IPS DF 6.9 (cell line): ENCODE data around the gene SDK1.

Source experiments
- DNase-seq: peaks from one replicate; pipeline ENCODE4 v3.0.0-alpha.2; 2013; ENCODE audit warnings: low read depth, low spot score
- H3K27ac ChIP-seq: one replicate; pipeline ENCODE4 v1.5.1; 2013; ENCODE audit warnings: low read length, control low read depth
- H3K27me3 ChIP-seq: 2 replicates; pipeline ENCODE4 v1.6.1; 2013; ENCODE audit warnings: mild to moderate bottlenecking, low read length; ENCODE audit not compliant: control insufficient read depth, insufficient read depth
- H3K36me3 ChIP-seq: 2 replicates; pipeline ENCODE4 v1.6.1; 2013; ENCODE audit warnings: low read length; ENCODE audit not compliant: control insufficient read depth, insufficient read depth
- H3K4me1 ChIP-seq: 2 replicates; pipeline ENCODE4 v1.6.1; 2013; ENCODE audit warnings: low read length; ENCODE audit not compliant: control insufficient read depth, insufficient read depth
- H3K4me3 ChIP-seq: 2 replicates; pipeline ENCODE4 v1.5.1; 2013; ENCODE audit warnings: mild to moderate bottlenecking, low read length
- H3K9me3 ChIP-seq: 2 replicates; pipeline ENCODE4 v1.6.1; 2013; ENCODE audit warnings: low read length, inconsistent platforms; ENCODE audit not compliant: control insufficient read depth, insufficient read depth
- WGBS: extraction: QIAGEN DNeasy Blood & Tissue Kit; methylation state at CpG from one replicate; pipeline ENCODE4 v1.1.7; 2013; ENCODE audit warnings: mixed read lengths, missing lambda C conversion rate; ENCODE audit not compliant: insufficient read length, insufficient coverage; 5-methylcytosine and 5-hydroxymethylcytosine counted together

The SDK1 gene

DNA sequence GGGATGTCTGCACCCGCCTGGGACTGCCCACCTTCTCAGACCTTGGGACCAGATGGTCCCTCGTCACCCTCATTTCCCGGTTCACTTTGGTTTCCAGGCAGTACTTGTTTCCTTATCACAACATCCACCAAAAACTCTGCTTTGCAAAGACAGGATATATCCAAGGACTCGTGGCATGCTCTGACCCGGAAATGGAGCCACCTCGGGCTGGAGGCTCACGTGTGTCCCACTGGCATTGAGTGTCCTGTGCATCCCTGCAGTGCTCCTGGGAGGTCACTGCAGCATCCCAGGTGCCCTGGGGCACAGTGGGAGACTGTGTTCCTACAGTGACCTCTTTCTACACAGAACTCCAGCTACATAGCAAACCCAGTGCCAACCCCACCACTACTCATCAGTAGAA, 769.2 kb downstream of the SDK1 start:
- DNase-seq: no peak
- peaks cover 1% of the 10 kb centered on the region for H3K4me1 ChIP-seq
- no peaks in the 10 kb centered on the region for H3K27me3 ChIP-seq
- H3K27ac ChIP-seq: no peak overlapping the region
- WGBS: no CpG with 5 or more reads among the region's 7 CpGs
- no peak overlapping the region for H3K4me3 ChIP-seq
- no peaks in the 10 kb centered on the region for H3K36me3 ChIP-seq
- H3K9me3 ChIP-seq: no peaks in the 10 kb centered on the region

DNA sequence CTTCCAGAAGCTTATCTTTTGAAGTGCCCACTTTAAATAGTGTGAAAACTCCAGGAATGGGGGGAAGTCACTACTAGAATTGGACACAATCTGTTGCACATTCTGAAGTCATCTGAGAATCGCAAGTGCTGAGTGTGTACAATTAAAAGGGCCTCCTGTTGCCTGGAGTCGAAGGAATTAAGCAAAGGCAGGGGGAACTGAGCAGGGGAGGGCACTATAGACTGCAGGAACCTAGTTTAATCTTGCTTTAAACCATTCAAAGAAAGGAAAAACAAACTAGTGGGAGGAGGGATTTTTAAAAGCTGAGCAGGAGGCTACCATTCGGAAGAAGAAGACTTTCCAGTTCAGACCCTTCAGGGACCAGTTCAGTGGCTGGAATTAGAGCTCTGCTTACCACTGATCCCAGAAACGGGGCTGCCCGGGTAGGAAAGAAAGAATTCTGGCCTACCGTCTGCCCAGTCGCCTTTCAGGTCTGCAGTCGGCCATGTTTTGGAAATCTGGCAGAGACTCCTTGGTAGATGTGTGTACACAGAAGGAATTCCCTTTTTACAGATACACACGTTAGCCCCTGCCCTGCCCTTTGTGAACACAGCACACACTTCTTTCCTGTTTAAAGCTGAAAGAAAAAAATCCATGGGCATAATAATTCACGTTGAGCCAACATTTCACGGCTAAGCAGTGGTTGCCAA, 770.5 kb downstream of the SDK1 start:
- H3K27ac ChIP-seq: no peak overlapping the region
- DNase-seq: no peak
- H3K27me3 ChIP-seq: no peaks in the 10 kb centered on the region
- H3K4me1 ChIP-seq: peaks cover 1% of the 10 kb centered on the region
- no CpG with 5 or more reads among the region's 11 CpGs for WGBS
- H3K9me3 ChIP-seq: no peaks in the 10 kb centered on the region
- H3K36me3 ChIP-seq: no peaks in the 10 kb centered on the region
- H3K4me3 ChIP-seq: no peak overlapping the region

DNA sequence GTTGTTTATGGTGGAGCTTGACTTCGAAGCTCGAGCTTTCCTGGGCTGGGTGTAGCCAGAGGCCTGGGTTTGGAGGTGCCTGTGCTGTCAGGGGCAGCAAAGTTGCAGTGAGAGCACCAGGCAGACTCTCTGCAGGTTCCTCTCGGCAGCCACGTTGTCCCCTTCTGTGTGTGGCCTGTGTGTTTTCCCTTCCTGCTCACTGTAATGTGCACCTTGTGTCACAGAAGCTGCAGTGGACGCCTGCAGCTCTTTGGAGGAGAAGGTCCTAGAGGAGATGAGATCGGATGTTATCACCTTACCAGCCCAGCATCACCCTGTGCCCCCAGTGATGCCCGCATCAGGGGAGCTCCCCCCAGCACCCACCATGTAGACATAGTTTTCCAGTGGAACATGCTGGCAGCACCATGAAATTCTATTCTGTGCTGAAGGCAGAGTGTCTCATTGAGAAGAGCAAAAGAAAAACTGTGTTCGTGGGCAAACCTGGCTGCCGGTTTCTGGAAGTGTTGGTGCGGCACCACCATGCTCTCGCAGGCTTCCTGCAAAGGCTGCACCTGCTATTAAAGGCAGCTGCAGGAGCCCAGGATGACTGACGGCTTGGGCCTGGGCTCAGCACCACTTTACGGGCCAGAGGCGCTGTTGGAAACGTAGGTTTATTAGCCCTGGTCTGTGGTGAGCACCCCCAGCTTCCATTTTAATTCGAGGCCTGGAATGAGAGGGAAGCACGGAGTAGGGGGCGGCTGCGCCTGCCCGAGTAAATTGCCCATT, 771.3 kb downstream of the SDK1 start:
- Histone ChIP-seq H3K27me3 (no peaks in the 10 kb centered on the region), H3K27ac (no peak overlapping the region), H3K4me1 (peaks cover 1% of the 10 kb centered on the region), H3K4me3 (no peak overlapping the region), H3K9me3 (no peaks in the 10 kb centered on the region), H3K36me3 (no peaks in the 10 kb centered on the region)
- no peak for DNase-seq
- no CpG with 5 or more reads among the region's 20 CpGs for WGBS

DNA sequence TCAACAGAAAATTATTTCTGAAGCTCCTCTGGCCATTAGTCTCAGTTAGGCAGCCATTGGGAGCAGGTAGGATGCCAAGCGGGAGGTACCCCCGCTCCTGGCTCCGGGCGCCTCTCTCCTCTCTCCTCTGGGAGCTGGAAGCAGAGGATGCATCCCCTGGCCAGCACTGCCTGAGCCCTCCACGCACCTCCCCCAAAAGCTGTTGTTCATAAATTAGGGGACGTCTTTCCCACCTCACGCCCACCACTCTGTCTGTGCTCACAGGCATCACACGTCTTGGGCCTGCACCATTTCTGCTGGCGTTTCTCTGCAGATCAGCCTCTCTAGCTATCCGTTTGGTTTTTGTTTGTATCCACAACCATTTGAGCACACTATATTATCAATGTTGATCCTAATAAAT, 772.0 kb downstream of the SDK1 start:
- WGBS: no CpG with 5 or more reads among the region's 10 CpGs
- Histone ChIP-seq H3K36me3 (no peaks in the 10 kb centered on the region), H3K27me3 (no peaks in the 10 kb centered on the region), H3K9me3 (no peaks in the 10 kb centered on the region), H3K27ac (no peak overlapping the region), H3K4me1 (peaks cover 1% of the 10 kb centered on the region), H3K4me3 (no peak overlapping the region)
- DNase-seq: no peak

DNA sequence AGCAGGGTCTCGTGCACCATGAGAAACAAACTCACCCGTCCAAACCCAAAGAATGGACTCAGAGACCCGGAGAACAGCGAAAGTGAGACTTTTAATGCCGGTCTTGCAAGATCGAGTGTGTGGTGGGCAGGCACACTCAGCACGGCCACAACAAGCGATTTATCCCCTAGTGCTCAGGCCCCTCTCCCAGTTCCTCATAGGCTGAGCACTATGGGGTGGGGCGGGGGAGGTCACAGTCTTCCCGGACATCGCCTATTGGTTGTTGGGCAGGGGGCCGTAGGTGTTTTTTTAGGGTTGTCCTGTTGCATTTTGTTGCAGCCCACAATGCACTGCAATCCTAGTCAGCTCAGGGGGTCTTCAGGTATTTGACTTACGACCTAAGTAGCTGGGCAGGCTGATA, 772.7 kb downstream of the SDK1 start:
- Histone ChIP-seq H3K27me3 (no peaks in the 10 kb centered on the region), H3K27ac (no peak overlapping the region), H3K9me3 (no peaks in the 10 kb centered on the region), H3K36me3 (no peaks in the 10 kb centered on the region), H3K4me3 (no peak overlapping the region), H3K4me1 (peaks cover 1% of the 10 kb centered on the region)
- no peak for DNase-seq
- WGBS: no CpG with 5 or more reads among the region's 13 CpGs

DNA sequence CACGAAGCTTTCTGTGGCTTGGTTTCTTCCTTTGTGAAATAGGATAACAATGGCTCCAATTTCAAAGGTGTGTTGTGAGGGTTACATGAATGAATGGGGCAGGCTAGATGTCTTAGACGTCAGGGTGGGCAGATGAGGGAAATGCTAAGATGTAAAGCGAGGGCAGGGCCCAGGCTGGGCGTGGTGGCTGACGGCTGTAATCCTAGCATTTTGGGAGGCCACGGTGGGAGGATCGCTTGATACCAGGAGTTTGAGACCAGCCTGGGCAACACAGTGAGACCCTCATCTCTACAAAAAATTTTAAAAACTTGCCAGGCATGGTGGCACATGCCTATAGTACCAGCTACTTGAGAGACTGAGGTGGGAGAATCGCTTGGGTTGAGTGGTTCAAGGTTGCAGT, 773.4 kb downstream of the SDK1 start:
- no CpG with 5 or more reads among the region's 8 CpGs for WGBS
- no peaks in the 10 kb centered on the region for H3K36me3 ChIP-seq
- peaks cover 1% of the 10 kb centered on the region for H3K4me1 ChIP-seq
- no peaks in the 10 kb centered on the region for H3K27me3 ChIP-seq
- H3K27ac ChIP-seq: no peak overlapping the region
- H3K4me3 ChIP-seq: no peak overlapping the region
- H3K9me3 ChIP-seq: no peaks in the 10 kb centered on the region
- no peak for DNase-seq

DNA sequence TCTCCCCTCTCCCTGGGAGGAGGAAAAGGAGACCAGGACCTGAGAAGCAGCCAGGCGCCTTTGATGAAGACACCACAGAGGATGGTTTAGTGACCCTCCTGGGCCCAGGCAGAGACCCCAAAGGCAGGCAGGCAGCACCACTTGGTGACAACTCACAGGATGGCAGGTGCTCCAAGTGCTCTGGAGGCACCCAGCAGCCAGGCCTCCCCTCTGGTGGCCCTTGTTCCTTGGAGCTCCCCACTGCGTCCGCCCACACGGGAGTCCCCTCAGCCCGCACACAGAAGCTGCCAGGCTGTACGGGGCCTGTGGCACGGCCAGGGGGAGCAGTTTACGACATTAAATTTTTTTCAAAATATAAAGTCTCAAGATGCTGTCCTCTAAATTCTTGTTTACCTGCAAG, 773.9 kb downstream of the SDK1 start:
- no peak for DNase-seq
- no peaks in the 10 kb centered on the region for H3K36me3 ChIP-seq
- H3K9me3 ChIP-seq: no peaks in the 10 kb centered on the region
- no peaks in the 10 kb centered on the region for H3K27me3 ChIP-seq
- no peak overlapping the region for H3K4me3 ChIP-seq
- no CpG with 5 or more reads among the region's 8 CpGs for WGBS
- peaks cover 1% of the 10 kb centered on the region for H3K4me1 ChIP-seq
- no peak overlapping the region for H3K27ac ChIP-seq

DNA sequence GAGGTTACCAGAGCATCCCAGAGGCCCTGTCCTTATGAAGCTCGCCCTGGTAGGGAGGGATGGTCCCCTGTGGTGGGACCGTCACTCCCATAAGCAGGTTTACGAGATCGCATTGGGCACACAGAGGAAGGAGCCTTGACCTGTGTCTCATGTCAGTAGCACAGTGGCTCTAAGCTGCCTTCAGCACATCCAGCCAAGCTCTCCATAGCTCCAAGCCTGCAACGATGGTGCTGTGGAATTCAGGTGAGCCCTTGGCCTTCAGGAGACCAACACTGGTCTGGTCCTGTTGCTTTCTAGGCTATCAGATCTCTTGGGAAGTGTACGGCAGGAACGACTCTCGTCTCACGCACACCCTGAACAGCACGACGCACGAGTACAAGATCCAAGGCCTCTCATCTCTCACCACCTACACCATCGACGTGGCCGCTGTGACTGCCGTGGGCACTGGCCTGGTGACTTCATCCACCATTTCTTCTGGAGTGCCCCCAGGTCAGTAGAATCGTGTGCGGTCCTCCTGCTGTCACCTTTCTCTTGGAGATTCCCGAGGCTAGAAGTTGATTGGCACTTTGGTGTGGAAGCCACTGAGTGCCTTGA, 775.7 kb downstream of the SDK1 start:
- Histone ChIP-seq H3K36me3 (no peaks in the 10 kb centered on the region), H3K4me3 (no peak overlapping the region), H3K27ac (no peak overlapping the region), H3K27me3 (no peaks in the 10 kb centered on the region), H3K9me3 (no peaks in the 10 kb centered on the region), H3K4me1 (peaks cover 2% of the 10 kb centered on the region)
- DNase-seq: no peak
- WGBS: no CpG with 5 or more reads among the region's 19 CpGs

DNA sequence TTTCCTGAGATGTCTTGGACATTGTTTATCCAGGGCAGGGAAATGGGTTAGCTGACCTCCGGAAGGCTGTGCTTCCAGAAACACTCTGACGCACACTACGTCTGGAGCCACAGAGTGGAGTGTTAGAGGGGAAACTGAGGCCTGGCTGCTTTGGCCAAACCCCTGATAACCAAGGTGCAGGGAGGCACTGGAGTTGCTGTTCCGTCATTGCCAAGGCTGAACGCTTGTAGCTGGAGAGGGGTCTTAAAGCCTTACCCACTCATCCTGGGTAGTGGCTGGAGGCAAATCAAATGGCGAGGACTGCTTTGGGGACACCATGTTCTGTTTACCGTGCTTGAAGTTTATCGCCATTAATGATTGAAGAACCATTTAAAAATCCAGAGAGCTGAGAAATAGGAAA, 776.9 kb downstream of the SDK1 start:
- no CpG with 5 or more reads among the region's 8 CpGs for WGBS
- Histone ChIP-seq H3K27ac (no peak overlapping the region), H3K9me3 (no peaks in the 10 kb centered on the region), H3K4me1 (peaks cover 2% of the 10 kb centered on the region; the same call in 1 of the 2 replicates), H3K36me3 (no peaks in the 10 kb centered on the region), H3K4me3 (no peak overlapping the region), H3K27me3 (no peaks in the 10 kb centered on the region)
- DNase-seq: no peak

DNA sequence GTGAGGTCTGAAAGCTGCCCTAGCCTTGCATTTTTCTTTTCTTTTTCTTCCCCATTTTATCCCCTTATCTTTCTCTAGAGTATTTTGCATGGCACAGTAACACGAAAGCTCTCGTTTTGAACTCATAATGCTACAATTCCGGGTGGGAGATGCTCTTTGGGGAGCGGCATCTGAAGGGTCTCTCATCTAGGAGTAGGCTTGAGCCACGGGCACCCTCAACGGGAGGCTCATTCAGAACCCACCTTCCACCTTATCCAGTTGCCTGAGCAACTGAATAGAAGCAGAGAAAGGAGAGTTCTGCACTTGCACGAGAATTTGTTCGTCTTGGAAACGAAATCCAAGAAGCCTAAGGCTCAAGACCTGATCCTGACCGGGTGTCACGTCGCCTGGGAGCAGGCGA, 777.5 kb downstream of the SDK1 start:
- no peaks in the 10 kb centered on the region for H3K36me3 ChIP-seq
- H3K9me3 ChIP-seq: no peaks in the 10 kb centered on the region
- no CpG with 5 or more reads among the region's 13 CpGs for WGBS
- H3K27me3 ChIP-seq: no peaks in the 10 kb centered on the region
- H3K4me1 ChIP-seq: peaks cover 2% of the 10 kb centered on the region; the same call in 1 of the 2 replicates
- H3K4me3 ChIP-seq: no peak overlapping the region
- H3K27ac ChIP-seq: no peak overlapping the region
- DNase-seq: no peak
